ENCODE results near the gene RNF157.
A peak's percentile ranks its signal among the peaks of the same experiment; 100 is the strongest.

Gene RNF157

DNA sequence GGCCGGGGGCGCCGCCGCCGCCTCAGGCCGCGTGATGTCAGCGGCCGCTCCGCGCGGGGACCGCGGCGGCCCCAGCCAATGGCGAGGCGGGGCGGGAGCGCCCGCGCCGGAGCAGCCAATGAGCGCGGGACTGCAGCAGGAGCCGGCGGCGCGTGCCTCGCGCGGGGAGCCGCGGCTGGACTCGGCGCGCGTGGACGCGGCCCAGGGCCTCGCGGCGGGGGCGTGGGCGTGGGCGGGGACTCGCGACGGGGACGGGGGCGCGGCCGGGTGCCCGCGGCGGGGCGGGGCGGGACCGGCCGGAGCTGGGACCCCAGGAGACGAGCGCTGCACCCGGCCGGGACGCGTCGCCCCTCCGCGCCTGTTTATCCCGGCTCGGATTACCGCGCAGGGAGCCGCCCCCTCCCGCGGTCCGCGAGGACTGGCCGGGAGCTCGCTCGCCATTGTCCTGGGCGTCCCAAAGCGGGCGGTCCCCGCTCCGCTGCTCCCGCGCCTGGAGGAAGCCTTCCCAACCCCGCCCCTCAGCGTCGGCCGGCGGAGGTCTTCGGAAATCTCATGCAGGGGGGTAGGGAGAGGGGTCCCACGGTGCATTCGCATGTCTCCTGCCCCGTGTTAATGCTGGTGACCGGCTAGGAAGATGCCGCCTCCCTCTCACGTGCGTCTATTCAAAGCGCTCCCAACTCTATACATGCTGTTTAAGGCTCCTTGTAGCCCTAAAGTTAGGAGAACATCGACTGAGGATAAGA lies at the start of gene RNF157:
RNF157 (minus strand) TSS at position 33 of the 743 bp plus-strand sequence. CDS start 253 bp downstream, outside the sequence.
- DNase-seq (ENCODE audit: low spot score): no peak

DNA sequence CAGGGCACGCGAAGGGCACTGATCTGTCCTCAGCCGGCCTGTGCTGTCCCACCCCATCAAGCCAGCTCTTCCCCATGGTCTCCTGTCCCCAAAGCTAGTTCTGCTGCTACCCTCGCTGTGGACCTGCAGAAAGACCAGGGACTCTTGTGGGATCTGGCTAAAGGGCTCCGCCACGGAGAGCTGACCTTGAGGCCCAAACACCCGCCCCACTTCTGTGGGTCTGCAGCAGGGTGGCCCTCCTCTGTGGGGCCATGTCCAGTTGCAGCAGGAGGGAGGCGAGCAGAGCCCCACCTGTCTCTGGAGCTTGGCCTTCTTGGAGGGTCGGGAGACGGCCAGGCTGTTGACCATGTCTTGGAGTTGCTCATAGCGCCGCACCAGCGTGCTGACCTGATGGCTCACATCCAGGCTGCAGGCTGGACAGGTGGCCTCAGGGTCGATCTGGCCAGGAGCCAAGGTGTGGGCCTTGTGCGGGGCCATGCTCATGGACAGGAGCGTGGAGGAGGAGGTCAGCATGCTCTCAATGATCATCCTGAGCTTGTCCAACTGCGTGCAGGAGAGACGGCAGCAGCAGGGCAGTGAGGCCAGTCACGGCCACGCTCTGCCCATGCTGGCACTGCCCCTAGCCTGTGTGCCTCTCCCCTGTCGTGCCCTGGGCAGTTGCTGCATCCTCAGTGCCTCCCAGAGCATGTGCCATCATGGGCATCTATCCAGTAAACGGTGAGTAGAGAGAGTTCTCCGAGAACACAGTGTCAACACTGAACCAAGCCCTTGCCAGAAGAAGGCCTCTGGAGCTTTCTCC lies 41.5 kb upstream of the RNF157 start:
- no peak for DNase-seq (ENCODE audit: low spot score)

DNA sequence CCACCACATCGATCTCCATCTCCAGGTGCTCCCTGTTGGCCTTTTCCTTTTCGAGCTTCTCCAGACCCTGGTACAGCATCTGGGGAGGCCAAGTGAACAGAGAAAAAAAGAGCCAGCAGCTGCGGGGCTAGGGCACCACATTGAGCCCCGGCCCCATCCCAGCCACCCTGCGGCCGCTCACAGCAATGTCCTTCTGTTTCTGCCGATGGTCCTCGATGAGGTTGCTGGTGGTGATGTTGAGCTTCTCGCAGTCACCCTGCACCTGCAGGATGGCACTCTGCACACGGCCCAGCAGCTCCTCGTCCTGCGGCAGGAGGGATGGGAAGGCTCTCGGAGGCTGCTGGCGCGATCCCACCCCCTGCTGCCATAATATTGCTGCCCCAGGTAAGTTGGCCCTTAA lies 40.4 kb upstream of the RNF157 start:
- DNase-seq (ENCODE audit: low spot score): no peak

DNA sequence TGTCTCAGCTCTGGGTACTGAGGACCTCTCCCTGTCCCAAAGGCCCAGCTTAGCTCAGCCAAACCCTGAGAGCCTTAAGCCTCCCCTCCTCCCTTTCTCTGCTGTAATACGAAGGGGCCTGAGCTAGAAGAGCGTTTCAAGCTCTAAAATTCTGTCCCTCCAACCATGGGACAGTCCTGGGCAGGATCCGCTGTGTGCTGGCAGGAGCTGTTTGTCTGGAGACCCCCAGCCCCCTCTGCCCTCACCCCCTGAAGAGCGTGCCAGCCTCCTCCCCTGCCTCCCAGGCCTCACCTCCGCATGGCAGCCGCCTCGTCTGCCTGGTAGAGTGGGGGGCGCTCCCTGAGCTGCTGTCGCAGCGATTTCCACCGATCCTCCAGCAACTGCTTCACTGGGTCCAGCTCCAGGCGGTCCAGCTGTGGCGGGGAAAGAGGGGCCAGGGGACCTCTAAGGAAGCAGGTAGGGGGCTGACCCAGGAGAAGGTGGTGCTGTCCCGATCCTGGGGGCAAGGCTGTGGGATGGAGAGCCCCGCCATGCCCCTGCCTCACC lies 39.5 kb upstream of the RNF157 start:
- DNase-seq (ENCODE audit: low spot score): no peak

DNA sequence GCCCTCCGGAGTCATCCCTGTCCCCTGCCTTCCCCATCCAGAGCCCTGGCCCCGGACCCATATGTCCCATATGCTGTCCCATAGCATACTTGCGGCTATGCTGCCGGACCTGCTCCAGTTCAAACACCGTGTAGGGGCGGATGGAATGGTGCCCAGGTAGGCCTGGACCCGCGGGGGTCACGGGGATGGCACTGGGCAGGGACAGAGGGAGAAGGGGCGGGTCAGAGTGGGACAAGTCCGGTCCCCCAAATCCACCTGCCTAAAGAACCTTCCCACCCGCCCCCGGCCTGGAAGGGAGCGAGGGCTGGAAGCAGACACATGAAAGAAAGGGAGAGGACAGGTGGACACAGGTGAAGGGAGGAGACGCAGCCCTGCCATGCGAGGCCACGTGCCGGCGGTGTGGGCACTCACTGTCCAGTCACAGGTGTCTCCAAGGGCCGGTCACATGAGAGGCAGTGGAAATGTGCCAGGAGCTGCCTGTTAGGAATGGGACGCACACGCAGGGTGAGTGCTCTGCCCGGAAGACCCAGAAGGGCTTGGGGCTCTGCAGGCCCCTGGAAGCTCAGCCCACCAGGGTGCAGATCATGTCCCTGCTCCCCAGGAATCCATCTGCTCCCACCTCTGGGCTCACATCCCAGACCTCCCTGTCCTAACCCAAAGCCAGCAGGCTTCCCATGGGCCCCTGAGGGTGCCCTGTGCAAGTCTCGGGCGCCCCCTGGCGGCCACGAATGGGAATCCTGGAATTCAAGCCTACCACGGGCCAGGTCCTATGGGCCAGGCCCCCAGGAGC lies 38.9 kb upstream of the RNF157 start:
- DNase-seq (ENCODE audit: low spot score): peak; percentile 90

DNA sequence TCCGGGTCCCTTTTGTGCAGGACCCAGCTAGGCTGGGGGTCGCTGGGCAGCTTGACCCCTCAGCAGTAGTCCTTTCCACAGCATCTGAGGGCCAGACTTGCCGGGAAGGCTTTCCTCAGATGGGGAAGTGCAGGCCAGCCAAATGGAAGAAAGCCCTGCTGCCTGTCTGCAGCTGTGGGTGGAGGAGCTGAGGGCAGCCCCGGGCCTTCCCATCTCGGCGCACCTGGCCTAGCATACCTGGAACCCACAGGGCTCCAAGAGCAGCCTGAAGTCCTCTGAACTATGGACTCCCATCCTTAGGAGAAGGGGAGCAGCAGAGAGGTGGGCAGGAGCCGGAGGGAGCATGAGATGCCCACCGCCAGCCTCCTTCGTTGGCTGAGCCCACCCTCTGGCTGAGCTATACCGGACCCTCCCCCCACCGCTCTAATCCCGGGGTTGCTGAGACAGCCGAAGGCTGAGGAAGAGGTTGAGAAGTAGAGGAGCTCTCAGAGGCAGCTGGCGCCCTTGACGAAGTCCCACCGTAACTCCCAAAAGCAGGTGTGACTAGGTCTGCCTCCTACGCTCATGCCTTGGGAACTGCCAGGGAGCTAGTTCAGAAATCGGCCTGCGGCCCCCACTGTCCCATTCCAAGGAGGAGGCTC lies 38.1 kb upstream of the RNF157 start:
- DNase-seq (ENCODE audit: low spot score): no peak

DNA sequence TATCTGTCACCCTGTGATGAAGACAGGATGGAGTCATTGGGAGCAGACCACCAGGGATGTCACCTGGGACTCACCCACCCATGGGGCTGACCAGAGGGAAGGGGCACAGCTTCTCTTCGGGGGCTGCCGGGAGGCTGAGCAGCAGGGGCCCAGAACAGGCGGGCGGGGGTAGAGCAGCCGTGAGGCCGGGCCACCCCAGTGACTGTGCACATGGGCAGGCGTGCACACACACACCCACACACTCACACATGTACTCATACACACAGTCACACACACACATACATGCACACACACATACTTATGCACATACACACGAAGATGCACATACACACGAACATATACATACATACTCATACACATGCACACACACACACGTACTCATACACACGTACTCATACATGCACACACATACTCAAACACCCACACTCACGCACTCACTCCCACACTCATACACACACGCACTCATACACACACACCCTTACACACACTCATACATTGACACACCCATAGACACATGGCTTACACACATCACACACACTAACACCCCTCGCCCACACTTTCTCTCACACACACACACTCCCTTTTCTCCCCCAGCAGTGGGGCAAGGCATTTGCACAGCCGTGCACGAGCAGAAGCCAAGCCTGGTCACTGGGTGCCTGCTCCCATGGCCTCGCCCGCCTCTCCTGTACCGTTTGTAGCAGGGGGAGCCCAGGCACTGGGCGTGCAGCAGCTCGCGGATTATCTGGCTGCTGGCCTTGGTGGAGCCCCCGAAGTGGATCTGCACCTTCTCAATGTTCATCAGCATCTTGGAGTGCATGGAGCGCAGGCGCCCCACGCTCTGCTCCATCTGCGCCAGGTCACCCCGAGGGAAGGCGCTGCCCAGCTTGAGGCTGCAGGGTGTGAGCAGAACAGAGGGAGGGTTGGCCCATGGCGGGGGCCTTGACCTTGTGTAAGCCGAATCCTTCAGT lies 37.3 kb upstream of the RNF157 start:
- no peak for DNase-seq (ENCODE audit: low spot score)

DNA sequence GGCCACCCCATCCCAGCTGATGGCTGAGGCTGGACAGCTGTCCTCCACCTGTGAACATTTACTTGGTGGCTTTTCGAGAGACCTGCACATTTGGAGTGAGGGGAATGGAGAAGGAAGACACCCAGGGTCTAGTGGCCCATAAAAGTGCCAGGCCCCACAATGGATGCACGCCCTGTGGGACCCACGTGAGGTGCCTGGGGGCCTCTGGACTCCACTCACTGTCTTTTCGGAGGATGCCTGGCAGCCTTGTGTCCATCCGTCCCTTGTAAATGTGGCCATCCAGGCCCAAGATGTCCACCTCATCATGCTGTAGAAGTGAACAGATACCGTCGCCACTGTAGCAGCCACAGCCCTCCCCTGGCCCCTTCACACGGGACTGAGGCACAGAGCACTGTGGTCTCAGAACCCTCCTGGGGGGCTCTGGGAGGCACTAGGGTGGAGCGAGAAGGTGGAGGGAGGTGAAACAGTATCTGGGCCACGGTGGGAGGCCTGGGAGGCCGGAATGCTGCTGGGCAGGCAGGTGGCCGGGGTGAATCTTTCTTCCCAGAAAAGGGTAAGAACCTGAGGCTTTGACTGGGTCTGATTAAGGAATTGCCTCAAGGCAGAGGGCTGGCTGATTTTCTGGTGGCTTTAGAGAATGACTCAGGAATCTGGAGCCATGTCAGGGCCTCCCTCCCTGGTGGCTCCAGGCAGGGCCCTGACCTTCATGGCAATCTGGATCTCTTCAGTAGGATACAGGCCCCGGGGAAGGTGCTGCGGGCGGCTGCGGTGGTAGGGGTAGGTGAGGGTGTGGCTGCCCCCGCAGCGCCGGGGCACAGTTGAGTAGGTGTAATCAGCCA lies 36.4 kb upstream of the RNF157 start:
- no peak for DNase-seq (ENCODE audit: low spot score)

DNA sequence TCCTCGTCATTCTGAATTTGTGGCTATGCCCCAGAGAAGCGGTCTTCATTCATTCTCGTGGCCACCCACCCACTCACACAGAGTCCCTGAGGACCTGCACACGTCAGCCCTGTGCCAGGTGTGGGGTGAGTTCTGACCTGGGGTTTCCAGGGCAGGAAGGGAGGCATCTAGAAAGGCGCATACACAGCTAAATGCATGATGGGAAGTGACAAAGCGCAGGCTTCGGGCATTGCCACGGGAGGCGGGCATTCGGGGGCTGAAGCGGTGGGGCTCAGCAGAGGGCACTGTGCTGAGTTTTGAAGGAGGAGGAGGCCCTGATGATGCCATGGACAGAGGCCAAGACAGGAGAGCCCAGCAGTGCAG lies 35.8 kb upstream of the RNF157 start:
- DNase-seq (ENCODE audit: low spot score): no peak

DNA sequence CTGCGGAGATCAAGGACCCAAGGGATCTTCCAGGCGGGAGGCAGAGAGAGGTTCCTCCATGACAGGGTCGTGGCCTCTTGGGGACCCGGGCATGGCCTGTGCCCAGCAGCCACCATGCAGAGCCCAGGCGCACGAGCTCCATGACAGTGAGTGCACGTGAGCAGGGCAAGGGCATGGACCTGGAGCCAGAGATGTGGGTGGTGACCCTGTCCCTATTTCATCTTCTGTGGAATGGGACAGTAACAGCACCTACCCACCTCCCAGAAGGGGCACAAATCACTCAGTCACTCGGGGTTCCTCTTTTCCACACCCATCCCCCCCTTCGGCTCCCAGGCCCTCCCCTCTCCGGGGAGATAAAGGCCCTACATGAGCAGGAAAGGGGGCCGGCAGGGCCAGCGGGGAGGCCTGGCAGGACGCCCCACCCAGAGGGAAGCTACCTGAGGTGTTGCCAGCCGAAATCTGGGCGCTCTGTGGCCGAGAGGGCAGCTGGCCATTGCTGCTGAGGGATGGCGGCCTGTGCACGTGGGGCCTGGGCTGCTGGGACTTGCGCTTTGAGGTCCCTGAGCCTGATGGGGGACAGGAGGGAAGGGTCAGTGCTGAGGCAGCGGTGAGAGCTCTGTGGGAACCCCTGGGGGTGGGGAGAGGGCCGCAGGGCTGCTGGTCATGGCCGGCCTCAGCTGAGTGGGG lies 35.2 kb upstream of the RNF157 start:
- no peak for DNase-seq (ENCODE audit: low spot score)

DNA sequence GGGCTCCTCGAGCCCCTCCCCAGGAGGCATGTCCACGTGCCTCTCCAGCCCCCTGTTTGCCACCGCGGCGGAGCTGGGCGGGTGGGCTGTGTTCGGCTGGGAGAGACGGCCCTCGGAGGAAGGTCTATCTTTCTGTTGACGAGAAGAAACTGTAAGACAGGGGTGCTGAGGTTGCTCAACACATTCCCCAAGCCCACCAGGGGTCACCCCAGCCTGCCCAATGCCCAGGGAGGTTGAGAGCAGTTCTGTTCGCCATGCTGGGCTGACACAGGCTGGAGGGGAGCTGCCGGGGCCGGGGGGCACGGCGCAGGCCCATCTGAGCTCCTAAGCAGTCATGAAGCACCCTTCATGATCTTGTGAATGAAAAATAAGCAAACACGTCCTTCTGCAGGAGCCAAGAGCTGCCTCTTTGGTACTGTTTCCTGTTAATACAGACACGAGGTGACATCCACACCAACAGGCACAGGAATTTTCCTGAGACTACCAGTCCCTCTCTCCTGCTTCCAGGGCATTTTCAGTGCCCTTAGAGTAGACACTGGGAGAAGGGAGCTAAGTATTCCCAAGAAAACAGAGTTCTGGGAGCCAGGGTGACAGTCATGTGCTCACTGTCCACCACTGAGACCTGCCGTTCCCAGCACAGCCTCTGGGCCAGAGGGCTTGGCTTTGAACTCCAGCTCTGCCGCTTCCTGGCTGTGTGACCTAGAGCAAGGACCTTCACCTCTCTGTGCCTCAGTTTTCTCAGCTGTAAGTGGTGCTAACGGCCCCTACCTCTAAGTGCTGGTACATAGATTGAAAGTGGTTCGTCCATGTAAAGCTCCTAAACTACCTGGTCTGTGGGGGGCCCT lies 34.0 kb upstream of the RNF157 start:
- DNase-seq (ENCODE audit: low spot score): no peak

DNA sequence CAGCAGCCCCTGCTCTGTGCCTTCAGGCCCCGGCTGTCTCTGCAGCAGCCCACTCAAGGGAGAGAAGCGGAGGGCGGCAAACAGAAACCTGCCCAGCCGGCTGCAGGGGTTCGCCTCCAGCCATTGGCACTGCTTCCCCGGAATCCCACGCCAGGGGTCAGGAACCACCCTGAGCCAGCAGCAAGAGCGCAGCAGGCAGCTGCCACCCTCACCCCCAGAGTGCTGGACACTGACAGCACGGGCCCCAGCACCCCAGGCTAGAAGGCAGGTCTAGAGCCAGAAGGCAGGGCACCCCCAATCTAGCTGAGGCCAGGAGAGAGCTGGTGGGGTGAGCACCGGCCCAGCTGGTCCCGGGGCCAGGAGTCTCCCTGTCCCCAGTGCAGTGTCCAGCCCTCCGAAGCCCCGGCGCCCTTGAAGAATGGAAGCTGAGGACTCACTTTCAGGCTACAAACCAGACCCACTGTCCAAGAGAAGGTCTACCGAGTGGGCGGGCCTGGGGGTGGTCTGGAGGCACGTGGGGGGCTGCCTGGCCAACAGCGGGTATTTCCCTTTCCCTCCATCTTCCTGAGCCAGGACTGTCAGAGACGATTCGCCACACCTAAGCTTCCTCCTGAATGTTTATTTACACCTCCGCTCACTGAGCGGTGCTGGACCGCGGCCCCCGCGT lies 33.3 kb upstream of the RNF157 start:
- DNase-seq (ENCODE audit: low spot score): no peak

DNA sequence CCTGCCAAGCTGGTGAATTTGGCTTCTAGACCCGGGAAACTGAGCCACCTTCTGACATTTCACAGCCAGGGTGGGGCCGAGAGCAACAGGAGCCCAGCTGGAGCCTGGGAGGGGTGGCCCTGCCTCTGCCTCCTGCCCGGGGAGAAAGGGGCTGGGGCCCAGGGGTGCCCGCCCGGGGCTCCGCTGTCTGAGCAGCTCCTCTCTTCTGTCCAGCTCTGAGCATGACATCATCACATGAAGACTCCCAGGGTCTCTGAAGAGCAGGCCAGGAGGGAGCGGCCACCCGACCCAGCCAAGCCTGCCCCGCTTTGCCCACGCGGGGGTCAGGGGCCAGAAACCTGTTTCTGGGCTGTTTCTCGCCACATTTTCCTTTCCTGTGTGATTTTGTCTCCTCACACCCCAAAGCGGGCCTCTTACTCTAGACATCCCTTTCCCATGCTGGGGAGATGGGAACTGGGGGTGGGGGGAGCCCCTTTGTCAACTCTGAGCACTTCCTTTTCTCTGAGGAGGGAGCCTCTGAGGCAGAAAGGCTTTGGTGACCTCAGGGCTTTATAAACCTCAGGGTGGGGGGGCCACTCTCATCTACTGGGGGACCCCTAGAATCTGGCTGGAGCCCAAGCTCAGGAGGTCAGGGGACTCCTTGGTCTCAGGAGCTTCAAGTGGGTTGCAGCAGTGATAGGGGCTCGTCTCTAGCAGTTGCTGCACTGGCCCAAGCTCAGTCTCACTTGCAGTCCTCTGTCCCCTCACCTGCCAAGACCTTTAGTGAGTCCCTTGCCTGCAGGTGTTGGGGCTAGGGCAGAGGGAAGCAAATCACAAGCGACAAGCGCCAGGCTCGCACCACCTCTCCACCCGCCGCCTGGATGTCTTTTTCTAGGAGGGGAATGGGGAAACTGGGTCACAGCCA lies 32.5 kb upstream of the RNF157 start:
- no peak for DNase-seq (ENCODE audit: low spot score)

DNA sequence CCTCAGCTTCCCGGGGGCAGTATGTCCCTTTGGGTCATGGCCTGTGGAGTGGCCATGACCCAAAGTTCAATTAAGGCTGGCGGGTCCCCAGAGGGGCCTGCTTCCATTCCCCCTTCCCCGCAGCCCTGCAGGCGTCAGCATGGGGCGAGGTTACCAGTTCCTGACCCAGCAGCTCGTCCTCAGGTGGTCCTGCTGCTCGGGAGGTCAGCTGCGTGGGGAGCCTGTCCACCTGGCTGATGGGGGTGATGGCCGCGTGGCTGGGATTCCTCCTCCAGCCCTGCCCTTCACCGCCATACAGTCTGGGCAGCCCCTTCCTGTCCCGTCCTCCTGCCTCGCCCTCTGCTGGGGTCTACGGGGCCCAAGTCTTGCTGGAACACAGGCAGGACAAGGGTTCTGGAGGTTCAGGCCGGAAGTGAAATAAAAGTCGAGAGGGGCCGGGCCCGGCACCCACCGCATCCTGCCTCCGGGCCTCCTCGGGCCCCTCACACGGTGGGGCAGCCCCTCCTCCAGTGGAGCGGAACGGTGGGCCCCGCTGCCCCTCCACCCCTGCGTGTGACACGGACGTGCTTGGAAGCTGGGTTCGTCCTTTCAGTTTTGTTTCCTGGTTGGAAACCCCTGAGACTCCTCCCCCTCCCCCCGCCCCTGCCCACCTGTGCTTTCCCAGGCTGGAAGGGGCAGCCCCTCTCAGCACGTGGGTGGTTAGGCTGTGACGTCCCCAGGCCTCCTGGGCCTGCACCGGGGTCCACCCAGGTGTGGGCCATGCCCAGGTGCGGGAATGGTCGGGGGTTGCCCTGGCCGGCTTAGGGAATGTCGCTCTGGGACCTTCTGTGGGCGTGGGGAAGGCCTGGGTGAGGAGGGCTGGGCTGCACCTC lies 31.6 kb upstream of the RNF157 start:
- no peak for DNase-seq (ENCODE audit: low spot score)

DNA sequence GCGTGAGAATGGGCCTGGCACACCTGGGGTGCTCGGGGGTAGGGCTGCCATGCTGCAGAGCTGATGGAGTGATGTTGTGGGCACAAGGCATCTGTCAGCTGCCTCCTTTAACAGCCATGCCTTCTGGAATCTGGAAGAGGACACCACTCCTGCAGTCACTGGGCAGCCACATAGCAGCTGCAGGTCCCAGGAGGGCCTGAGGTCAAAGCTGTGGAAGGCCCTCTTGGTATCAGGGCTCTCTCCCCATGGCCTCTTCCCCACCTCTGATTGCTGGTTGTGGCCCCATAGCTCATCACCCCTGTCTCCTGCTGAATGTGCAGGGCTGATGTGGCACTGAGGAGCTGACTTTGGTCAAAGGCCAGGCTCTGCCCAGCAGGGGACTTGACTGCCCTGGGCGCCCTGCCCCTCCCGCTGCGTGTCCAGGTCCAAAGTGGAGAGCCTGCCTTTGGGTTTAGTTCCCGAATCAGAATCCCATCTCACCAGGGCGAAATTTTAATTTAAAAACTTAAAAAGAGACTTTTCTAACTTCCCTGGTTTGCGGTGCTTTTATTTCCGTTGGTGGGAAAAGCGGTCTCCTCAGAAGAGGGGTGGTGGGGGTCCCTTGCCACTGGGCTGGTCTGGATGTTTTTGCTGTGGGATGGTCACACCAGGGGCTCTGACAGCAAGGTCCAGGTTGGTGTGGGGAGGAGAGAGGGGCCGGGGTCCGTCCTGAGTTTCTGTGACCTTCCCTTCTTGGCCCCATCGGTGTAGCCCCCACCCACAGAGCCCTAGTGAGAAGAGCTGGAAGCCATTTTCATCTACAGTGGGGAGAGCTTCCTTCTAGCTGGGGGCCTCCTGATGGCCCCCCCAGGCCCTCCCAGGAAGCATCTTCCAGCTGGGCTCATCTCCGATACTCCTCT lies 30.7 kb upstream of the RNF157 start:
- no peak for DNase-seq (ENCODE audit: low spot score)
